Body of pancreas (tissue), 4 donors: ENCODE measurements around the gene PXYLP1.

Experiments used
- POLR2A ChIP-seq, 3 donors: fragments of 450-650 bp; IDR thresholded peaks; one replicate each; pipeline ENCODE4 v1.6.1; 2016; ENCODE audit warnings: antibody characterized with exemption in 3 of 3, mild to moderate bottlenecking in 2 of 3
- TF ChIP-seq, protein P1 (sequence below), 7 experiments: fragments of 450-650 bp in 4 of 7; fragments of 200-600 bp in 3 of 7; sonication (generic) in 3 of 7; IDR thresholded peaks; one replicate each; pipeline ENCODE4 v1.5.1; 2016 to 2019; ENCODE audit warnings: antibody characterized with exemption in 7 of 7

DNA sequence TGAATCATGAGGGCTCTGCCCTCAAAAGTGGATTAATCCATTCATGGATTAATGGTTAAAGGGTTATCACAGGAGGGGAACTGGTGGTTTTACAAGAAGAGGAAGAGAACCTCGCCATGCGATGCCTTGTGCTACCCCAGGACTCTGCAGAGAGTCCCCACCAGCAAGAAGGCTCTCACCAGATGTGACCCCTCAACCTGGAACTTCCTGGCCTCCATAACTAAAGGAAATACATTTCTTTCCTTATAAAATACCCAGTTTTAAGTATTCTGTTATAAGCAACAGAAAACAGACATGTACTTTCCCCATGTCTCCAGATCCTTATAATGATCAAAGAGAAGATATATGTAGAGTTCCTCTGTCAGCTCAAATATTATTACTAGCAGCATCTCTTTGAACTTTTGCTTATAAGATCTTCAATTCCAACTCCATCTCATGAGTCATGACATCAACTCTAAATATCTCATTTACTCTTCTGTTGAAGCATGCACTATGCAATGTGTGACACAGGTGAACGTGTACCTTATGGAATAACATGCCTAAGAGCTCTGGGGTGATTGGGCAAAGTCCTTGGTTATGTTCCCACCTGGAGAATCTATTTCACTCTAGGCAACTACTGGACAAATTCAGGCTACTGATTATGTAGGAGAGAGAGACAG, 99.2 kb downstream of the PXYLP1 start:
- TF ChIP-seq, protein P1, sequence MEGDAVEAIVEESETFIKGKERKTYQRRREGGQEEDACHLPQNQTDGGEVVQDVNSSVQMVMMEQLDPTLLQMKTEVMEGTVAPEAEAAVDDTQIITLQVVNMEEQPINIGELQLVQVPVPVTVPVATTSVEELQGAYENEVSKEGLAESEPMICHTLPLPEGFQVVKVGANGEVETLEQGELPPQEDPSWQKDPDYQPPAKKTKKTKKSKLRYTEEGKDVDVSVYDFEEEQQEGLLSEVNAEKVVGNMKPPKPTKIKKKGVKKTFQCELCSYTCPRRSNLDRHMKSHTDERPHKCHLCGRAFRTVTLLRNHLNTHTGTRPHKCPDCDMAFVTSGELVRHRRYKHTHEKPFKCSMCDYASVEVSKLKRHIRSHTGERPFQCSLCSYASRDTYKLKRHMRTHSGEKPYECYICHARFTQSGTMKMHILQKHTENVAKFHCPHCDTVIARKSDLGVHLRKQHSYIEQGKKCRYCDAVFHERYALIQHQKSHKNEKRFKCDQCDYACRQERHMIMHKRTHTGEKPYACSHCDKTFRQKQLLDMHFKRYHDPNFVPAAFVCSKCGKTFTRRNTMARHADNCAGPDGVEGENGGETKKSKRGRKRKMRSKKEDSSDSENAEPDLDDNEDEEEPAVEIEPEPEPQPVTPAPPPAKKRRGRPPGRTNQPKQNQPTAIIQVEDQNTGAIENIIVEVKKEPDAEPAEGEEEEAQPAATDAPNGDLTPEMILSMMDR (IDR thresholded peaks at IDR 0.05): no peak
- no peak for TF ChIP-seq POLR2A (IDR thresholded peaks at IDR 0.05)
